ENCODE data around the gene ATP1B3. TPM values are rescaled to one million over a fixed set of nuclear protein-coding genes. Genes with fewer than 3 reads are reported as not detected.

ATP1B3 gene
- polyA plus RNA-seq: 100 to 1,000 TPM; 174 to 406 (median 258) TPM
- long read RNA-seq, donor 1: 0 reads
- long read RNA-seq, donor 2, transcript ATP1B3-201 (7 exons, 1,811 nt): major isoform, 81 of 103 reads
- long read RNA-seq, donor 2, partial matches to known transcripts: 21 of 103 reads
- long read RNA-seq, donor 2, other reads (novel, unspliced or antisense): 0 of 103 reads
- long read RNA-seq, donor 3, transcript ATP1B3-201 (7 exons, 1,811 nt): major isoform, 50 of 63 reads
- long read RNA-seq, donor 3, partial matches to known transcripts: 11 of 63 reads
- long read RNA-seq, donor 3, other reads (novel, unspliced or antisense): 0 of 63 reads
- long read RNA-seq, donor 4, partial matches to known transcripts: 0 of 1 reads
- long read RNA-seq, donor 4, other reads (novel, unspliced or antisense): 0 of 1 reads
- long read RNA-seq, donor 5, transcript ATP1B3-201 (7 exons, 1,811 nt): major isoform, 20 of 21 reads
- long read RNA-seq, donor 5, partial matches to known transcripts: 0 of 21 reads
- long read RNA-seq, donor 5, other reads (novel, unspliced or antisense): 0 of 21 reads
- long read RNA-seq, donor 6, transcript ATP1B3-201 (7 exons, 1,811 nt): major isoform, 123 of 154 reads
- long read RNA-seq, donor 6, partial matches to known transcripts: 23 of 154 reads
- long read RNA-seq, donor 6, other reads (novel, unspliced or antisense): 6 of 154 reads
- long read RNA-seq, donor 7: 0 reads
- long read RNA-seq, donor 8, partial matches to known transcripts: 0 of 3 reads
- long read RNA-seq, donor 8, other reads (novel, unspliced or antisense): 0 of 3 reads
- long read RNA-seq, donor 9, transcript ATP1B3-201 (7 exons, 1,811 nt): major isoform, 28 of 44 reads
- long read RNA-seq, donor 9, partial matches to known transcripts: 13 of 44 reads
- long read RNA-seq, donor 9, other reads (novel, unspliced or antisense): 0 of 44 reads
- long read RNA-seq, donor 10, transcript ATP1B3-201 (7 exons, 1,811 nt): major isoform, 94 of 117 reads
- long read RNA-seq, donor 10, partial matches to known transcripts: 15 of 117 reads
- long read RNA-seq, donor 10, other reads (novel, unspliced or antisense): 7 of 117 reads

GRCh38 chr3:141876381-141876890 lies at the start of gene ATP1B3:
ATP1B3 (plus strand) TSS chr3:141876643; CDS start chr3:141876802, 159 bp downstream.
- DNase-seq (peak; percentile 85 to 94), FAIRE-seq (no peak)
- Histone ChIP-seq H3K9me3 (ENCODE audit: control insufficient read depth in 2 of 2, insufficient read depth in 1 of 2, low read depth in 1 of 2, low read length in 1 of 2) (no peaks in the 10 kb centered on the region), H3K4me1 (ENCODE audit: control insufficient read depth in 3 of 3, insufficient read depth in 2 of 3, low read depth in 1 of 3, low read length in 2 of 3) (peaks cover under 1 to 6% (median 3%) of the 10 kb centered on the region in 3 donors), H3K27me3 (ENCODE audit: control insufficient read depth in 3 of 3, insufficient read depth in 3 of 3, low read length in 3 of 3) (no peaks in the 10 kb centered on the region), H3K27ac (ENCODE audit: low read depth in 1 of 3, low read length in 2 of 3) (peak within 1 kb of the TSS; percentile 94 to 100 (median 100)), H3K4me3 (ENCODE audit: low read depth in 1 of 3, low read length in 3 of 3) (peak within 1 kb of the TSS; percentile 88 to 100 (median 94)), H3K36me3 (ENCODE audit: control insufficient read depth in 3 of 3, insufficient read depth in 2 of 3, low read depth in 1 of 3, low read length in 3 of 3) (no peaks in the 10 kb centered on the region)
- WGBS, 3 donors: 0 to 1% (median 0%) methylated on average over 31 to 69 of the region's 69 CpGs

DNA sequence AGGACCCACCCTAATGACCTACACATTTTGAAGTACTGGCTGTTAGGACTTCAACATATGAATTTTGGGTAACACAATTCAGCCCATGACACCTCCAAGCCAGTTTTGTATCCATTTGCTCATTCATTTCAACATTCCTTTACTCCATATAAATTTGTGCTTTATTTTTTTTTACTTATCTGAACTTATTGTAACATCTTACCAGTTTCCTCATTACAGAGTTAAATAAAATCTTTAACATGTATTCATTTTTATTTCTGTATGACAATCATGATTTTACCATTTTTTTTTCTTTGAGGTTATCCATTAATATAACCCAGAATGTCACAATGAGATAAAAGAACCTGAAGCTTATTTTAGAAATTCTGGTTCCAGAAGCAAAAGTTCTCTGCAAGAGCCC lies 48.0 kb upstream of the ATP1B3 start:
- H3K36me3 ChIP-seq (ENCODE audit: control insufficient read depth in 3 of 3, insufficient read depth in 2 of 3, low read depth in 1 of 3, low read length in 3 of 3): no peaks in the 10 kb centered on the region
- no peak for FAIRE-seq
- no peak overlapping the region for H3K27ac ChIP-seq (ENCODE audit: low read depth in 1 of 3, low read length in 2 of 3)
- H3K4me1 ChIP-seq (ENCODE audit: control insufficient read depth in 3 of 3, insufficient read depth in 2 of 3, low read depth in 1 of 3, low read length in 2 of 3): peaks cover 0 to 5% (median 0%) of the 10 kb centered on the region in 3 donors
- no peaks in the 10 kb centered on the region for H3K9me3 ChIP-seq (ENCODE audit: control insufficient read depth in 2 of 2, insufficient read depth in 1 of 2, low read depth in 1 of 2, low read length in 1 of 2)
- DNase-seq: no peak
- H3K4me3 ChIP-seq (ENCODE audit: low read depth in 1 of 3, low read length in 3 of 3): no peak overlapping the region
- no peaks in the 10 kb centered on the region for H3K27me3 ChIP-seq (ENCODE audit: control insufficient read depth in 3 of 3, insufficient read depth in 3 of 3, low read length in 3 of 3)

DNA sequence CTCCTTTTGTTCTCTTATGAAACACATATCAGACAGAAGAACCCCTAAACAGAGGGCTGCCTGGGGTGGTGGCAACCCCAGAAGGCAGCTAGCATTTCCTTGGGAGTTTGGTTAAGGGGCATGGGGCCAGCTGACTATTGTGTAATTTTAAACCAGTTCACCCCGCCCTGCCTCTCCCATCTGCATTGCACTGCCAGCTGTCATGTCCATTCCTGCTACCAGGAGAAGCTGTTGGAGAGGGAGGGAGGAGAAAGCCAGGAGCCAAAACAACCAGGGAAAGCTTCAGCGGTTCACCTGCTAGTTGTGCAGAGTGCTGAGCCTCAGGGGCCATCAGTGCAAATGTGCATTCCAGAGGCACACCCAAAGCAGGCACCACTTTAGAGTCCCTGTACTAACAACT lies 47.6 kb upstream of the ATP1B3 start:
- H3K27ac ChIP-seq (ENCODE audit: low read depth in 1 of 3, low read length in 2 of 3): no peak overlapping the region

DNA sequence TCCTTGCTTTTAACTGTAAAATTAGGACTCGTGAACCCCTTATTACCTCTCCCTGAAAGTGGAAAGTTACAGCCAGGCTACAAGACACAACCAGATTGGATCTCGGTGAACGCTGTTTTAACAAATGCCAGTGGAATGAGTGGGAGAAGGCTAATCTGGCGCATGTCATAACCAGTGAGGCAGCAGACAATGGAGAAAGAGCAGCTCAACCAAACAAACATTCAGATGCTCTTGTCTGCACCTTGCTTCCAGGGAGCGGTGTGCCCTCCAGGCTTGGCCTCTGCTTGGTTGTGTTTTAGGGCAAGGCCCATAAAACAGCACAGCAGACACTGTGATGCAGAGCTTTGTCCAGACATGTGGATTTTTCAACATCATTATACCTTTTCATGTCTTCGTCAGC lies 45.9 kb upstream of the ATP1B3 start:
- Histone ChIP-seq H3K4me1 (ENCODE audit: control insufficient read depth in 3 of 3, insufficient read depth in 2 of 3, low read depth in 1 of 3, low read length in 2 of 3) (peaks cover 0 to 5% (median 0%) of the 10 kb centered on the region in 3 donors), H3K9me3 (ENCODE audit: control insufficient read depth in 2 of 2, insufficient read depth in 1 of 2, low read depth in 1 of 2, low read length in 1 of 2) (no peaks in the 10 kb centered on the region), H3K4me3 (ENCODE audit: low read depth in 1 of 3, low read length in 3 of 3) (no peak overlapping the region), H3K27ac (ENCODE audit: low read depth in 1 of 3, low read length in 2 of 3) (no peak overlapping the region), H3K27me3 (ENCODE audit: control insufficient read depth in 3 of 3, insufficient read depth in 3 of 3, low read length in 3 of 3) (no peaks in the 10 kb centered on the region), H3K36me3 (ENCODE audit: control insufficient read depth in 3 of 3, insufficient read depth in 2 of 3, low read depth in 1 of 3, low read length in 3 of 3) (no peaks in the 10 kb centered on the region)
- 88 to 92% (median 88%) methylated on average over 6 of the region's 6 CpGs for WGBS, 3 donors
- DNase-seq (no peak), FAIRE-seq (no peak)

More for the DNA sequence above, 47.6 kb upstream of the ATP1B3 start:
- no peaks in the 10 kb centered on the region for H3K36me3 ChIP-seq (ENCODE audit: control insufficient read depth in 3 of 3, insufficient read depth in 2 of 3, low read depth in 1 of 3, low read length in 3 of 3)
- H3K4me1 ChIP-seq (ENCODE audit: control insufficient read depth in 3 of 3, insufficient read depth in 2 of 3, low read depth in 1 of 3, low read length in 2 of 3): peaks cover 0 to 5% (median 0%) of the 10 kb centered on the region in 3 donors
- WGBS, 3 donors: 17 to 33% (median 23%) methylated on average over 2 of the region's 2 CpGs
- no peaks in the 10 kb centered on the region for H3K9me3 ChIP-seq (ENCODE audit: control insufficient read depth in 2 of 2, insufficient read depth in 1 of 2, low read depth in 1 of 2, low read length in 1 of 2)
- peak; percentile 59 to 62 for DNase-seq
- no peaks in the 10 kb centered on the region for H3K27me3 ChIP-seq (ENCODE audit: control insufficient read depth in 3 of 3, insufficient read depth in 3 of 3, low read length in 3 of 3)
- no peak overlapping the region for H3K4me3 ChIP-seq (ENCODE audit: low read depth in 1 of 3, low read length in 3 of 3)
- FAIRE-seq: no peak

GRCh38 chr3:141834292-141834691 lies 42.2 kb upstream of the ATP1B3 start:
- Histone ChIP-seq H3K4me3 (ENCODE audit: low read depth in 1 of 3, low read length in 3 of 3) (no peak overlapping the region), H3K4me1 (ENCODE audit: control insufficient read depth in 3 of 3, insufficient read depth in 2 of 3, low read depth in 1 of 3, low read length in 2 of 3) (no peaks in the 10 kb centered on the region), H3K27me3 (ENCODE audit: control insufficient read depth in 3 of 3, insufficient read depth in 3 of 3, low read length in 3 of 3) (no peaks in the 10 kb centered on the region), H3K27ac (ENCODE audit: low read depth in 1 of 3, low read length in 2 of 3) (no peak overlapping the region), H3K36me3 (ENCODE audit: control insufficient read depth in 3 of 3, insufficient read depth in 2 of 3, low read depth in 1 of 3, low read length in 3 of 3) (no peaks in the 10 kb centered on the region), H3K9me3 (ENCODE audit: control insufficient read depth in 2 of 2, insufficient read depth in 1 of 2, low read depth in 1 of 2, low read length in 1 of 2) (no peaks in the 10 kb centered on the region)
- no peak for FAIRE-seq
- DNase-seq: no peak
- WGBS, 3 donors: 98 to 100% (median 98%) methylated on average over 3 of the region's 3 CpGs

DNA sequence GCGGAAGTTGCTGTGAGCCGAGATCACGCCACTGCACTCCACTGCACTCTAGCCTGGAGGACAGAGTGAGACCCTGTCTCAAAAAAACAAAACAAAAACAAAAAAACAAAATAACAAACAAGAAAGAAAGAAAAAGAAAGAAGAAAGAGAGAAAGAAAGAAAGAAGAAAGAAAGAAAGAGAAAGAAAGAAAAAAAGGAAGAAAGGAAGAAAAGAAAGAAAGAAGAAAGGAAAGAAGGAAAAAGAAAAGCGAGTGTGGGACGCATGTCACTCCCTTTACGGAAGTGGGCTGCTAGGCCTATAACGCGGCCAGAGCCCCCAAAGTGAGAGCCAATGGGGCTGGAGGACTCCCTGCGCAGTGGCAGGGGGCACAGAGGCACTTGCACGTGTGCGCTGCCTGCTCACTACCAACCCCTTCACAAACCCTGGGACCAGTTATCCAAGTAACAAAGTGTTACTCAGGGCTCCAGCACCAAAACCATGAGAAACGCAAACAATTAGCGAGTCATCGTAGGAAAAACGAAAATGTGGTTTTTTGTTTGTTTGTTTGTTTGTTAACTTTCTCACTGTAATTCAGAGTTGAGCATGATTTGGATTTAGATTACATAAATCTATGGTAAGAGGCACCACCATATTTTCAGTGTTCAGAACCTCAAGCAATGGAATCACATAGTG lies 40.8 kb upstream of the ATP1B3 start:
- no peaks in the 10 kb centered on the region for H3K27me3 ChIP-seq (ENCODE audit: control insufficient read depth in 3 of 3, insufficient read depth in 3 of 3, low read length in 3 of 3)
- no peaks in the 10 kb centered on the region for H3K4me1 ChIP-seq (ENCODE audit: control insufficient read depth in 3 of 3, insufficient read depth in 2 of 3, low read depth in 1 of 3, low read length in 2 of 3)
- no peak overlapping the region for H3K27ac ChIP-seq (ENCODE audit: low read depth in 1 of 3, low read length in 2 of 3)
- no peak overlapping the region for H3K4me3 ChIP-seq (ENCODE audit: low read depth in 1 of 3, low read length in 3 of 3)
- DNase-seq (no peak), FAIRE-seq (no peak)
- 93 to 97% (median 93%) methylated on average over 15 of the region's 15 CpGs for WGBS, 3 donors
- H3K36me3 ChIP-seq (ENCODE audit: control insufficient read depth in 3 of 3, insufficient read depth in 2 of 3, low read depth in 1 of 3, low read length in 3 of 3): no peaks in the 10 kb centered on the region
- H3K9me3 ChIP-seq (ENCODE audit: control insufficient read depth in 2 of 2, insufficient read depth in 1 of 2, low read depth in 1 of 2, low read length in 1 of 2): no peaks in the 10 kb centered on the region

DNA sequence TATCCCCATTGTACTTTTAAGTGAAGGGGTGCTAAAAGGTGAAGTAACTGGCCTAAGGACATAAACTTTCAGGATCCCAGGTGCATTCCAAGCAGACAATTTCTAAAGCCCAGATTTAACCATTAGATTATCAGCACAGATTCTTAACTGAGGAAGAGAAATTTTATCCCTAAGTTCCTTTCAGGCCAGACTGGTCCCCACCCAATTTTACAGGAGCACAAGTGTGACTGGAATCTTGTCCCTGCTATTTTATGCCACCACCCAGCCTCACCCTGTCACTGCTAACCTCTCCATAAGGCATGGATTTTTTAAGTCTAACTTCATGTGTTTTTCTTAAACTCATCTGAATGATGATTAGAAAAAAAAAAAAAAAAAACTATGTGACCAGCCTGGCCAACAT lies 37.1 kb upstream of the ATP1B3 start:
- Histone ChIP-seq H3K4me3 (ENCODE audit: low read depth in 1 of 3, low read length in 3 of 3) (no peak overlapping the region), H3K27ac (ENCODE audit: low read depth in 1 of 3, low read length in 2 of 3) (no peak overlapping the region), H3K9me3 (ENCODE audit: control insufficient read depth in 2 of 2, insufficient read depth in 1 of 2, low read depth in 1 of 2, low read length in 1 of 2) (no peaks in the 10 kb centered on the region), H3K36me3 (ENCODE audit: control insufficient read depth in 3 of 3, insufficient read depth in 2 of 3, low read depth in 1 of 3, low read length in 3 of 3) (no peaks in the 10 kb centered on the region), H3K27me3 (ENCODE audit: control insufficient read depth in 3 of 3, insufficient read depth in 3 of 3, low read length in 3 of 3) (no peaks in the 10 kb centered on the region), H3K4me1 (ENCODE audit: control insufficient read depth in 3 of 3, insufficient read depth in 2 of 3, low read depth in 1 of 3, low read length in 2 of 3) (no peaks in the 10 kb centered on the region)
- no peak for DNase-seq
- no peak for FAIRE-seq
